NT2/D1 (cell line): ENCODE data around the gene ANTXR1.

ENCODE experiments used
- SUZ12 ChIP-seq: IDR thresholded peaks from 2 replicates; pipeline ENCODE4 v1.6.1; 2011; ENCODE audit not compliant: insufficient read length, insufficient read depth; ENCODE audit errors: extremely low read depth
- YY1 ChIP-seq: IDR thresholded peaks from 2 replicates; pipeline ENCODE4 v1.6.1; 2011; ENCODE audit not compliant: insufficient read length, insufficient read depth

DNA sequence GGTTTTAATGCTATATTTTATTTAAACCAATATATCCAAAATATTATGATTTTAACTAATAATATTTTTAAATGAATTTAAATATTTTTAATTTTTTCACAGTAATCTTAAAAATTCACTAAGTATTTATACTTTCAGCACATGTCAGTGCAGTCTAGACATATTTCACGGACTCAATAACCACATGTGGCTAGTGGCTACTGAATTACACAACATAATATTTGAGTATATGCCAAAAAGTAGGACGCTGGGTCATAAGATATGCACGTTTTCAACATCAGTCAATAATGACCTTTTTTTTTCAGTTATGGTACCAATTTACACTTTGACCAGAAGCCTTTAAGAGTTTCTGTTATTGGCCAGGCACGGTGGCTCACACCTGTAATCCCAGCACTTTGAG lies 256.4 kb downstream of the ANTXR1 start:
- TF ChIP-seq YY1: no peak
- no peak for TF ChIP-seq SUZ12
